ENCODE measurements around the gene FAM98B. TPM values are rescaled to one million over a fixed set of nuclear protein-coding genes. Genes with fewer than 3 reads are reported as not detected.

The FAM98B gene
- total RNA-seq (4.8 and 5.4 TPM in 2 replicates), polyA plus RNA-seq (9.0 and 9.5 TPM in 2 replicates), polyA minus RNA-seq (ENCODE audit: low replicate concordance) (0.16 and 0.44 TPM in 2 replicates)
- polyA plus RNA-seq (2012), result 21.9 and 27.0 TPM in 2 replicates

GRCh38 chr15:38453971-38454695 lies at the start of gene FAM98B:
TSS of gene FAM98B (plus strand) at chr15:38454127. CDS start at chr15:38454162, 35 bp downstream.
- Histone ChIP-seq H3K4me3 (replicated peaks in 1 of 4; ENCODE audit: control extremely low read depth in 1 of 4, insufficient read depth in 1 of 4, low read depth in 3 of 4, low read length in 4 of 4) (peak within 1 kb of the TSS; percentile 91 to 98 (median 96)), H3K79me2 (ENCODE audit: control insufficient read depth, insufficient read depth, low read length) (peaks cover 47% of the 10 kb centered on the region), H3K9ac (ENCODE audit: insufficient read depth, low read length) (peak within 1 kb of the TSS; percentile 94), H4K20me1 (ENCODE audit: control insufficient read depth, extremely low read depth, insufficient read depth, low read length) (no peaks in the 10 kb centered on the region), H3K9me3 (ENCODE audit: control insufficient read depth, insufficient read depth, low read depth, low read length) (no peaks in the 10 kb centered on the region), H3K36me3 (ENCODE audit: control insufficient read depth, insufficient read depth, low read length) (no peaks in the 10 kb centered on the region), H3K4me1 (ENCODE audit: control insufficient read depth, extremely low read depth, insufficient read depth, low read length) (peaks cover 3% of the 10 kb centered on the region), H3K27ac (ENCODE audit: insufficient read depth, low read length) (peak within 1 kb of the TSS; percentile 89), H3K4me2 (ENCODE audit: extremely low read depth, insufficient read depth, low read length) (peak within 1 kb of the TSS; percentile 99), H3K27me3 (ENCODE audit: control insufficient read depth, insufficient read depth, low read length) (no peaks in the 10 kb centered on the region), H2AFZ (ENCODE audit: low read length) (peak within 1 kb of the TSS; percentile 99)
- DNase-seq (ENCODE audit: low read depth in 2 of 2), result peak; percentile 88 to 92
- TF ChIP-seq EZH2 (IDR thresholded peaks at IDR 0.05; ENCODE audit: low read length, missing control alignments) (no peak), CTCF (conservative IDR thresholded peaks at IDR 0.05 in 1 of 2, IDR thresholded peaks at IDR 0.05 in 1 of 2; ENCODE audit: low read depth in 1 of 2, low read length in 2 of 2) (peak in 1 of 2 donors; percentile 0)

GRCh38 chr15:38406436-38406835 lies 47.5 kb upstream of the FAM98B start:
- H3K4me2 ChIP-seq (ENCODE audit: extremely low read depth, insufficient read depth, low read length), result no peak overlapping the region
- no peaks in the 10 kb centered on the region for H4K20me1 ChIP-seq (ENCODE audit: control insufficient read depth, extremely low read depth, insufficient read depth, low read length)
- no peak for TF ChIP-seq CTCF (conservative IDR thresholded peaks at IDR 0.05 in 1 of 2, IDR thresholded peaks at IDR 0.05 in 1 of 2; ENCODE audit: low read depth in 1 of 2, low read length in 2 of 2)
- no peak for TF ChIP-seq EZH2 (IDR thresholded peaks at IDR 0.05; ENCODE audit: low read length, missing control alignments)
- H2AFZ ChIP-seq (ENCODE audit: low read length), result peak overlapping the region; percentile 70
- H3K27me3 ChIP-seq (ENCODE audit: control insufficient read depth, insufficient read depth, low read length), result no peaks in the 10 kb centered on the region
- no peaks in the 10 kb centered on the region for H3K9me3 ChIP-seq (ENCODE audit: control insufficient read depth, insufficient read depth, low read depth, low read length)
- H3K36me3 ChIP-seq (ENCODE audit: control insufficient read depth, insufficient read depth, low read length), result no peaks in the 10 kb centered on the region
- H3K4me1 ChIP-seq (ENCODE audit: control insufficient read depth, extremely low read depth, insufficient read depth, low read length), result no peaks in the 10 kb centered on the region
- H3K27ac ChIP-seq (ENCODE audit: insufficient read depth, low read length), result no peak overlapping the region
- no peak overlapping the region for H3K9ac ChIP-seq (ENCODE audit: insufficient read depth, low read length)
- H3K79me2 ChIP-seq (ENCODE audit: control insufficient read depth, insufficient read depth, low read length), result no peaks in the 10 kb centered on the region
- peak in 1 of 2 donors; percentile 60 for DNase-seq (ENCODE audit: low read depth in 2 of 2)
- H3K4me3 ChIP-seq (replicated peaks in 1 of 4; ENCODE audit: control extremely low read depth in 1 of 4, insufficient read depth in 1 of 4, low read depth in 3 of 4, low read length in 4 of 4), result no peak overlapping the region

- H3K4me3 ChIP-seq (replicated peaks in 1 of 4; ENCODE audit: control extremely low read depth in 1 of 4, insufficient read depth in 1 of 4, low read depth in 3 of 4, low read length in 4 of 4), result no peak overlapping the region
- no peak overlapping the region for H3K4me2 ChIP-seq (ENCODE audit: extremely low read depth, insufficient read depth, low read length)
- no peak for TF ChIP-seq CTCF (conservative IDR thresholded peaks at IDR 0.05 in 1 of 2, IDR thresholded peaks at IDR 0.05 in 1 of 2; ENCODE audit: low read depth in 1 of 2, low read length in 2 of 2)
- no peak for TF ChIP-seq EZH2 (IDR thresholded peaks at IDR 0.05; ENCODE audit: low read length, missing control alignments)
- H3K79me2 ChIP-seq (ENCODE audit: control insufficient read depth, insufficient read depth, low read length), result no peaks in the 10 kb centered on the region
- H3K9ac ChIP-seq (ENCODE audit: insufficient read depth, low read length), result no peak overlapping the region
- no peak overlapping the region for H2AFZ ChIP-seq (ENCODE audit: low read length)
- no peak overlapping the region for H3K27ac ChIP-seq (ENCODE audit: insufficient read depth, low read length)
- H3K36me3 ChIP-seq (ENCODE audit: control insufficient read depth, insufficient read depth, low read length), result no peaks in the 10 kb centered on the region
- DNase-seq (ENCODE audit: low read depth in 2 of 2), result no peak
- no peaks in the 10 kb centered on the region for H3K4me1 ChIP-seq (ENCODE audit: control insufficient read depth, extremely low read depth, insufficient read depth, low read length)
- H4K20me1 ChIP-seq (ENCODE audit: control insufficient read depth, extremely low read depth, insufficient read depth, low read length), result no peaks in the 10 kb centered on the region
- H3K27me3 ChIP-seq (ENCODE audit: control insufficient read depth, insufficient read depth, low read length), result no peaks in the 10 kb centered on the region
- H3K9me3 ChIP-seq (ENCODE audit: control insufficient read depth, insufficient read depth, low read depth, low read length), result no peaks in the 10 kb centered on the region
Observed at GRCh38 chr15:38408576-38408975, 45.4 kb upstream of the FAM98B start.

Measured in fibroblast of lung (primary cell).